Lung (tissue), 12 donors: ENCODE results near the gene FOXO1. TPM values are rescaled to one million over a fixed set of nuclear protein-coding genes. Genes with fewer than 3 reads are reported as not detected.

Source experiments
- ATAC-seq: fragments of 200-7000 bp; cut with Tn5 transposase; one replicate; pipeline ENCODE4 v1.9.1; 2020; ENCODE audit warnings: moderate number of reproducible peaks; ENCODE audit not compliant: insufficient read depth, low FRiP score
- DNase-seq, 3 donors: peaks; one replicate each; pipeline ENCODE4 v3.0.0-alpha.2; 2013 to 2017
- H3K27ac ChIP-seq, 2 donors: one replicate each; pipeline ENCODE4 v1.5.1; 2013; ENCODE audit warnings: mild to moderate bottlenecking in 2 of 2, moderate library complexity in 2 of 2, control low read depth in 1 of 2, inconsistent platforms in 1 of 2, low read depth in 1 of 2, low read length in 1 of 2
- H3K27me3 ChIP-seq, 3 donors: one replicate each; pipeline ENCODE4 v1.5.1; 2013; ENCODE audit warnings: low read length in 2 of 3; ENCODE audit not compliant: control insufficient read depth in 3 of 3, insufficient read depth in 3 of 3
- H3K36me3 ChIP-seq, 4 donors: one replicate each; pipeline ENCODE4 v1.5.1; 2013; ENCODE audit warnings: low read length in 4 of 4, mild to moderate bottlenecking in 1 of 4, moderate library complexity in 1 of 4; ENCODE audit not compliant: control insufficient read depth in 4 of 4, insufficient read depth in 4 of 4
- H3K4me1 ChIP-seq, 5 donors: one replicate each; pipeline ENCODE4 v1.5.1; 2013; ENCODE audit warnings: low read length in 5 of 5, mild to moderate bottlenecking in 2 of 5, moderate library complexity in 1 of 5; ENCODE audit not compliant: control insufficient read depth in 5 of 5, insufficient read depth in 5 of 5
- H3K4me3 ChIP-seq: one replicate; pipeline ENCODE4 v1.5.1; 2013; ENCODE audit warnings: mild to moderate bottlenecking, control low read depth, moderate library complexity
- H3K9ac ChIP-seq, 2 donors: one replicate each; pipeline ENCODE4 v1.5.1; 2013; ENCODE audit warnings: low read length in 2 of 2, control low read depth in 1 of 2; ENCODE audit not compliant: insufficient read depth in 1 of 2
- H3K9me3 ChIP-seq, 4 donors: one replicate each; pipeline ENCODE4 v1.5.1; 2013; ENCODE audit warnings: low read length in 3 of 4, mild to moderate bottlenecking in 1 of 4, moderate library complexity in 1 of 4; ENCODE audit not compliant: control insufficient read depth in 4 of 4, insufficient read depth in 3 of 4
- CTCF ChIP-seq: IDR thresholded peaks from 2 replicates; pipeline ENCODE4 v1.5.1; 2012; ENCODE audit warnings: mild to moderate bottlenecking; ENCODE audit errors: control extremely low read depth, extremely low read depth
- WGBS, 2 donors: extraction: QIAGEN DNeasy Blood & Tissue Kit; methylation state at CpG; one replicate each; pipeline ENCODE4 v1.1.7; 2013; 5-methylcytosine and 5-hydroxymethylcytosine counted together
- polyA plus RNA-seq, 2 donors: library from polyadenylated mRNA; stranded (reverse); fragments of 200-250 nt; gene quantifications; one replicate each; pipeline ENCODE4 v1.2.1, GENCODE V29; 2013
- total RNA-seq, 2 donors: library from RNA; depleted of rRNA in 1 of 2; stranded (reverse); fragments of >200 nt in 1 of 2; gene quantifications; one replicate each; pipeline ENCODE4 v1.2.1, GENCODE V29; 2014 to 2021
- donor health status: control.
- donor health status: control.
- donor health status: Bipolar disorder and iron deficiency.
- donor health status: healthy.
- donor health status: DM: yes; HTN: yes; CAD: no.

Gene FOXO1
- total and polyA plus RNA-seq, 4 donors: 4.1 to 37.1 (median 21.3) TPM

GRCh38 chr13:40648841-40649240 lies 17.6 kb downstream of the FOXO1 start:
- no peaks in the 10 kb centered on the region for H3K27me3 ChIP-seq
- DNase-seq (no peak), ATAC-seq (no peak)
- no peaks in the 10 kb centered on the region for H3K36me3 ChIP-seq
- peaks cover 0 to 41% (median 0%) of the 10 kb centered on the region in 5 donors for H3K4me1 ChIP-seq
- H3K27ac ChIP-seq: no peak overlapping the region
- no peak overlapping the region for H3K9ac ChIP-seq
- H3K9me3 ChIP-seq: no peaks in the 10 kb centered on the region
- H3K4me3 ChIP-seq: no peak overlapping the region
- 52 to 73% methylated on average over 3 of the region's 3 CpGs for WGBS, 2 donors
- no peak for TF ChIP-seq CTCF

GRCh38 chr13:40648040-40648439 lies 18.4 kb downstream of the FOXO1 start:
- H3K27me3 ChIP-seq: no peaks in the 10 kb centered on the region
- no peak overlapping the region for H3K9ac ChIP-seq
- H3K36me3 ChIP-seq: no peaks in the 10 kb centered on the region
- no peak overlapping the region for H3K27ac ChIP-seq
- DNase-seq: no peak
- ATAC-seq: no peak
- WGBS, 2 donors: 31 to 48% methylated on average over 2 of the region's 2 CpGs
- peaks cover 0 to 37% (median 0%) of the 10 kb centered on the region in 5 donors for H3K4me1 ChIP-seq
- no peaks in the 10 kb centered on the region for H3K9me3 ChIP-seq
- H3K4me3 ChIP-seq: no peak overlapping the region
- TF ChIP-seq CTCF: no peak

- no peak overlapping the region for H3K27ac ChIP-seq
- H3K4me1 ChIP-seq: peaks cover 0 to 36% (median 0%) of the 10 kb centered on the region in 5 donors
- peak in 1 of 3 donors; percentile 47 for DNase-seq
- no peaks in the 10 kb centered on the region for H3K36me3 ChIP-seq
- no peak for ATAC-seq
- H3K4me3 ChIP-seq: no peak overlapping the region
- TF ChIP-seq CTCF: no peak
- WGBS, 2 donors: 71 to 79% methylated on average over 3 of the region's 3 CpGs
- H3K27me3 ChIP-seq: no peaks in the 10 kb centered on the region
- no peaks in the 10 kb centered on the region for H3K9me3 ChIP-seq
- H3K9ac ChIP-seq: no peak overlapping the region
Observed at GRCh38 chr13:40644838-40645604, 21.4 kb downstream of the FOXO1 start.
